PFSK-1 (cell line): ENCODE data around the gene TMEM121B.

Experiments used
- POLR2AphosphoS5 ChIP-seq: IDR thresholded peaks from 2 replicates; pipeline ENCODE4 v1.6.1; 2012; ENCODE audit warnings: low read depth, mild to moderate bottlenecking, control low read depth, low read length, moderate library complexity
- TAF1 ChIP-seq: IDR thresholded peaks from 2 replicates; pipeline ENCODE4 v1.6.1; 2012; ENCODE audit warnings: low read length, control low read depth, borderline replicate concordance; ENCODE audit not compliant: insufficient read depth

DNA sequence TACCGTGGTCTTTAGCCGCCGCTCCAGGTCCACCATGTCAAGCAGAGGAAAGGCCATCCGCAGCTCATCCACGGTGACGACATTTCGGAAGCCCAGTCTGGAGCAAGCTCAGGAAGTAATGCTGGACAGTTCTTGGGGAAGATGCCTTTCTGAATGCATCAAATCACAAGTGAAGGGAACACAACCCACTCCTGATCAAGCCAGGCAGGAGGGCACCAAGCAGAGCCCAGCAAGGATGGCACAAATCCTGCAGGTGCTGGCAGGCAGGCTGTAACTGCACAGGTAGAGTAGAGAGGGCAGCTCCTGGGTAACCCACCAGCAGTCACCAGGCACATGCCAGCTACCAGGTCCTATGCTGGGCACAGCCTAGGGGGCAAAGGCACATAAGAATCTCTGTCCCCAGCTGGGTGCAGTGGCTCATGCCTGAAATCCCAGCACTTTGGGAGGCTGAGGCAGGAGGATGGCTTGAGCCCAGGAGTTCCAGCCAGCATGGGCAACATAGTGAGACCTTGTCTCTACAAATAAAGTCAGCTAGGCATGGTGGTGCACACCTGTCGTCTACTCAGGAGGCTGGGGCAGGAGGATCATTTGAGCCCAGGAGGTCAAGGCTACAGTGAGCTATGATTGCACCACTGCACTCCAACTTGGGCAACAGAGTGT lies 24.0 kb upstream of the TMEM121B start:
- TF ChIP-seq POLR2AphosphoS5 (no peak), TAF1 (no peak)
